ENCODE results near the gene PIKFYVE.

DNA sequence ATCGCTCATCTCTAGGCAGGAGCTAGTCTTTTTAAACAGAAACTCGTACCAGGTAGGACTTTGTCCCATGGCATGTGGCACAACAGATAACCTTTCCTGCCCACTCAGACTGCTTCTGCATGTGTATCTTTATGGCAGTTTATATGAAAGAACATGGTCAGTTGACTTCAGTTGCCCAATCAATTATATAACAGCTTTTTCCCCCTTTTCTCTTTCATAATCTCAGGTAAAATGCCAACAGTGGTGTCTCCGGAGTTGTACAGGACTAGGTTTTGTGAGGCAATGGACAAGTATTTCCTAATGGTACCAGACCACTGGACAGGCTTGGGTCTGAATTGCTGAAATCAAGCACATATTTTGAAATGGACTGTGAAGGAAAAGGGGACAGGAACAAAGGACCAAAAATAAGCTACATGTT lies 88.9 kb downstream of the PIKFYVE start:
- no peak for TF ChIP-seq EZH2phosphoT487 (IDR thresholded peaks at IDR 0.05; ENCODE audit: low read depth)
- TF ChIP-seq, protein P1, sequence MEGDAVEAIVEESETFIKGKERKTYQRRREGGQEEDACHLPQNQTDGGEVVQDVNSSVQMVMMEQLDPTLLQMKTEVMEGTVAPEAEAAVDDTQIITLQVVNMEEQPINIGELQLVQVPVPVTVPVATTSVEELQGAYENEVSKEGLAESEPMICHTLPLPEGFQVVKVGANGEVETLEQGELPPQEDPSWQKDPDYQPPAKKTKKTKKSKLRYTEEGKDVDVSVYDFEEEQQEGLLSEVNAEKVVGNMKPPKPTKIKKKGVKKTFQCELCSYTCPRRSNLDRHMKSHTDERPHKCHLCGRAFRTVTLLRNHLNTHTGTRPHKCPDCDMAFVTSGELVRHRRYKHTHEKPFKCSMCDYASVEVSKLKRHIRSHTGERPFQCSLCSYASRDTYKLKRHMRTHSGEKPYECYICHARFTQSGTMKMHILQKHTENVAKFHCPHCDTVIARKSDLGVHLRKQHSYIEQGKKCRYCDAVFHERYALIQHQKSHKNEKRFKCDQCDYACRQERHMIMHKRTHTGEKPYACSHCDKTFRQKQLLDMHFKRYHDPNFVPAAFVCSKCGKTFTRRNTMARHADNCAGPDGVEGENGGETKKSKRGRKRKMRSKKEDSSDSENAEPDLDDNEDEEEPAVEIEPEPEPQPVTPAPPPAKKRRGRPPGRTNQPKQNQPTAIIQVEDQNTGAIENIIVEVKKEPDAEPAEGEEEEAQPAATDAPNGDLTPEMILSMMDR (IDR thresholded peaks at IDR 0.05; ENCODE audit: low read depth, low read length), result no peak

All from OCI-LY3 (cell line).